ENCODE data around the gene TWF2. TPM values are rescaled to one million over a fixed set of nuclear protein-coding genes. Genes with fewer than 3 reads are reported as not detected.

Gene TWF2
- total and polyA plus RNA-seq, 9 donors, result 14.3 to 56.3 (median 41.2) TPM

- H3K27ac ChIP-seq, result peak within 1 kb of the TSS; percentile 36 to 64
- no peaks in the 10 kb centered on the region for H3K9me3 ChIP-seq
- peak; percentile 90 to 97 (median 95) for DNase-seq
- no peaks in the 10 kb centered on the region for H3K27me3 ChIP-seq
- peaks cover 17% of the 10 kb centered on the region for H3K4me1 ChIP-seq (ENCODE audit: insufficient read depth)
- peak within 1 kb of the TSS; percentile 80 for H3K4me3 ChIP-seq
- 0% methylated on average over 70 to 71 of the region's 71 CpGs for WGBS, 3 donors
- no peak for TF ChIP-seq EP300 (IDR thresholded peaks at IDR 0.05)
- peak; percentile 77 for TF ChIP-seq POLR2A (IDR thresholded peaks at IDR 0.05)
- TF ChIP-seq CTCF (IDR thresholded peaks at IDR 0.05), result peak in 2 of 3 donors; percentile 23 to 55
- intact Hi-C loops (cut with DNase I), result no loop called here
- no peaks in the 10 kb centered on the region for H3K36me3 ChIP-seq
Observed at GRCh38 chr3:52197842-52198625, 40.9 kb downstream of the TWF2 start, which contains the start of gene ALAS1. ALAS1 (plus strand) TSS chr3:52198160; CDS start chr3:52199242, 1,082 bp downstream.

- H3K9me3 ChIP-seq, result no peaks in the 10 kb centered on the region
Observed at GRCh38 chr3:52197499-52197841, 41.5 kb downstream of the TWF2 start.

GRCh38 chr3:52196977-52197376 lies 42.0 kb downstream of the TWF2 start:
- Histone ChIP-seq H3K36me3 (no peaks in the 10 kb centered on the region), H3K4me3 (no peak overlapping the region), H3K4me1 (ENCODE audit: insufficient read depth) (peaks cover 19% of the 10 kb centered on the region), H3K27ac (no peak overlapping the region), H3K27me3 (no peaks in the 10 kb centered on the region), H3K9me3 (no peaks in the 10 kb centered on the region)
- TF ChIP-seq EP300 (IDR thresholded peaks at IDR 0.05) (no peak), CTCF (IDR thresholded peaks at IDR 0.05) (no peak), POLR2A (IDR thresholded peaks at IDR 0.05) (no peak)
- WGBS, 3 donors, result 59 to 71% (median 68%) methylated on average over 3 of the region's 3 CpGs
- intact Hi-C loops (cut with DNase I), result no loop called here
- peak in 2 of 5 donors; percentile 48 to 53 for DNase-seq

More at GRCh38 chr3:52197499-52197841, 41.5 kb downstream of the TWF2 start:
- Histone ChIP-seq H3K27me3 (no peaks in the 10 kb centered on the region), H3K4me3 (peak overlapping the region; percentile 80), H3K36me3 (no peaks in the 10 kb centered on the region), H3K4me1 (ENCODE audit: insufficient read depth) (peaks cover 19% of the 10 kb centered on the region), H3K27ac (no peak overlapping the region)
- intact Hi-C loops (cut with DNase I), result no loop called here
- peak in 1 of 5 donors; percentile 37 for DNase-seq
- TF ChIP-seq CTCF (IDR thresholded peaks at IDR 0.05), result no peak
- no peak for TF ChIP-seq POLR2A (IDR thresholded peaks at IDR 0.05)
- TF ChIP-seq EP300 (IDR thresholded peaks at IDR 0.05), result no peak
- 46 to 53% (median 46%) methylated on average over 10 of the region's 10 CpGs for WGBS, 3 donors

- intact Hi-C loops (cut with DNase I), result no loop called here
- Histone ChIP-seq H3K4me3 (no peak overlapping the region), H3K9me3 (no peaks in the 10 kb centered on the region), H3K27ac (no peak overlapping the region), H3K36me3 (no peaks in the 10 kb centered on the region), H3K27me3 (no peaks in the 10 kb centered on the region), H3K4me1 (ENCODE audit: insufficient read depth) (peaks cover 24% of the 10 kb centered on the region)
- WGBS, 3 donors, result 60 to 68% (median 65%) methylated on average over 10 of the region's 10 CpGs
- peak in 1 of 5 donors; percentile 37 for DNase-seq
- TF ChIP-seq POLR2A (IDR thresholded peaks at IDR 0.05) (no peak), CTCF (IDR thresholded peaks at IDR 0.05) (no peak), EP300 (IDR thresholded peaks at IDR 0.05) (no peak)
Observed at GRCh38 chr3:52195823-52196331, 43.1 kb downstream of the TWF2 start.
